ENCODE data around the gene PPAT.
A peak's percentile ranks its signal among the peaks of the same experiment; 100 is the strongest.
"Not testable (repeated sequence)": the region's sequence is repeated elsewhere in the genome, so short reads cannot be mapped to it uniquely, and the experiment has no call there.

Gene PPAT

GRCh38 chr4:56435140-56435926 is at the start of gene PPAT:
Gene PPAT, minus strand, starts transcription at chr4:56435615. Its CDS starts 138 bp downstream, at chr4:56435477.
- DNase-seq (ENCODE audit: low read depth): peak; percentile 96

GRCh38 chr4:56480691-56481090 is 45.3 kb upstream of the PPAT start:
- DNase-seq (ENCODE audit: low read depth): no peak

- no peak for DNase-seq (ENCODE audit: low read depth)
Observed at GRCh38 chr4:56477192-56477702, 41.8 kb upstream of the PPAT start.

GRCh38 chr4:56475917-56476316 is 40.5 kb upstream of the PPAT start:
- no peak for DNase-seq (ENCODE audit: low read depth)

- no peak for DNase-seq (ENCODE audit: low read depth)
Observed at GRCh38 chr4:56469489-56470210, 34.2 kb upstream of the PPAT start.

- peak; percentile 18 for DNase-seq (ENCODE audit: low read depth)
Observed at GRCh38 chr4:56468097-56468422, 32.6 kb upstream of the PPAT start.

- peak; percentile 85 for DNase-seq (ENCODE audit: low read depth)
Observed at GRCh38 chr4:56467284-56468096, 32.1 kb upstream of the PPAT start, which contains the start of gene SRP72. Gene SRP72, plus strand, starts transcription at chr4:56467617. Its CDS starts 19 bp downstream, at chr4:56467636.

- no peak for DNase-seq (ENCODE audit: low read depth)
Observed at GRCh38 chr4:56466910-56467283, 31.5 kb upstream of the PPAT start.

- DNase-seq (ENCODE audit: low read depth): not testable (repeated sequence)
Observed at GRCh38 chr4:56466296-56466761, 30.9 kb upstream of the PPAT start.

- no peak for DNase-seq (ENCODE audit: low read depth)
Observed at GRCh38 chr4:56465599-56466295, 30.3 kb upstream of the PPAT start.

- DNase-seq (ENCODE audit: low read depth): no peak
Observed at GRCh38 chr4:56464581-56464980, 29.2 kb upstream of the PPAT start.

- no peak for DNase-seq (ENCODE audit: low read depth)
Observed at GRCh38 chr4:56463711-56464110, 28.3 kb upstream of the PPAT start.

GRCh38 chr4:56462157-56462556 is 26.7 kb upstream of the PPAT start:
- no peak for DNase-seq (ENCODE audit: low read depth)

- DNase-seq (ENCODE audit: low read depth): no peak
Observed at GRCh38 chr4:56460085-56460484, 24.7 kb upstream of the PPAT start.

GRCh38 chr4:56450342-56450741 is 14.9 kb upstream of the PPAT start:
- no peak for DNase-seq (ENCODE audit: low read depth)

- DNase-seq (ENCODE audit: low read depth): not testable (repeated sequence)
Observed at GRCh38 chr4:56449475-56449874, 14.1 kb upstream of the PPAT start.

- no peak for DNase-seq (ENCODE audit: low read depth)
Observed at GRCh38 chr4:56448301-56448700, 12.9 kb upstream of the PPAT start.

- no peak for DNase-seq (ENCODE audit: low read depth)
Observed at GRCh38 chr4:56445699-56446098, 10.3 kb upstream of the PPAT start.

GRCh38 chr4:56444719-56445118 is 9.3 kb upstream of the PPAT start:
- no peak for DNase-seq (ENCODE audit: low read depth)

GRCh38 chr4:56440983-56441382 is 5.6 kb upstream of the PPAT start:
- no peak for DNase-seq (ENCODE audit: low read depth)

- DNase-seq (ENCODE audit: low read depth): no peak
Observed at GRCh38 chr4:56438766-56439165, 3.4 kb upstream of the PPAT start.

All from stimulated activated CD4-positive, alpha-beta T cell treated with anti-CD3 and anti-CD28 coated beads, Interleukin-2, amount 100 ng/mL, for 4 hours (primary cell).